Measurements from ENCODE around the gene HOXA10. TPM values are rescaled to one million over a fixed set of nuclear protein-coding genes. Genes with fewer than 3 reads are reported as not detected.

The HOXA10 gene
- total RNA-seq, 2 experiments from 2014 or later, result not detected

- POLR2A ChIA-PET, result no interaction called here
- Mint-ChIP-seq H3K36me3 (ENCODE audit: low read depth) (peaks cover 8% of the 10 kb centered on the region), H3K4me1 (peaks cover 11% of the 10 kb centered on the region), H3K27me3 (peaks cover 70% of the 10 kb centered on the region), H3K9me3 (no peaks in the 10 kb centered on the region), H3K27ac (no peak overlapping the region), H3K4me3 (no peak overlapping the region)
- DNase-seq, result no peak
- CTCF ChIA-PET, result interaction anchor here (0.8 to 1.2 kb wide), 4 partner anchors 9 to 31 kb away, joined by 3 read pairs; no protein-coding TSS in a partner anchor
Measured at GRCh38 chr7:27170426-27171324, 3.4 kb downstream of the HOXA10 start.

- Mint-ChIP-seq H3K9me3 (no peaks in the 10 kb centered on the region), H3K4me1 (peaks cover 13% of the 10 kb centered on the region), H3K27ac (no peak overlapping the region), H3K36me3 (ENCODE audit: low read depth) (peaks cover 8% of the 10 kb centered on the region), H3K4me3 (no peak overlapping the region), H3K27me3 (peaks cover 68% of the 10 kb centered on the region)
- ChIA-PET POLR2A (no interaction called here), CTCF (interaction anchor here (0.6 to 1.6 kb wide), 5 partner anchors 10 to 32 kb away, joined by 3 to 7 read pairs (median 3); partner anchors contain the start of gene HOXA11)
- no peak for DNase-seq
Measured at GRCh38 chr7:27169658-27170425, 4.3 kb downstream of the HOXA10 start.

GRCh38 chr7:27168265-27168947 lies 5.7 kb downstream of the HOXA10 start:
- Mint-ChIP-seq H3K27me3 (peaks cover 75% of the 10 kb centered on the region), H3K4me1 (peaks cover 13% of the 10 kb centered on the region), H3K27ac (peak overlapping the region; percentile 13), H3K4me3 (peak overlapping the region; percentile 30), H3K9me3 (no peaks in the 10 kb centered on the region), H3K36me3 (ENCODE audit: low read depth) (peaks cover 8% of the 10 kb centered on the region)
- no peak for DNase-seq
- POLR2A ChIA-PET, result no interaction called here
- CTCF ChIA-PET, result interaction anchor here (0.9 to 1.6 kb wide), 5 partner anchors 11 to 31 kb away, joined by 3 to 7 read pairs (median 4); partner anchors contain the start of genes HOXA11, HOXA13 and HOXA7

GRCh38 chr7:27167916-27168264 lies 6.2 kb downstream of the HOXA10 start:
- H3K27me3 Mint-ChIP-seq, result peaks cover 78% of the 10 kb centered on the region
- H3K27ac Mint-ChIP-seq, result peak overlapping the region; percentile 13
- peaks cover 13% of the 10 kb centered on the region for H3K4me1 Mint-ChIP-seq
- CTCF ChIA-PET, result interaction anchor here (1.2 to 1.6 kb wide), 2 partner anchors 12 to 13 kb away, joined by 3 to 6 read pairs; no protein-coding TSS in a partner anchor
- POLR2A ChIA-PET, result no interaction called here
- DNase-seq, result no peak
- no peak overlapping the region for H3K4me3 Mint-ChIP-seq
- peaks cover 8% of the 10 kb centered on the region for H3K36me3 Mint-ChIP-seq (ENCODE audit: low read depth)
- no peaks in the 10 kb centered on the region for H3K9me3 Mint-ChIP-seq

- Mint-ChIP-seq H3K4me1 (peaks cover 10% of the 10 kb centered on the region), H3K36me3 (ENCODE audit: low read depth) (peaks cover 6% of the 10 kb centered on the region), H3K27me3 (peaks cover 81% of the 10 kb centered on the region), H3K9me3 (no peaks in the 10 kb centered on the region), H3K27ac (peak overlapping the region; percentile 19), H3K4me3 (peak overlapping the region; percentile 39)
- DNase-seq, result no peak
- ChIA-PET CTCF (interaction anchor here (1.0 to 1.9 kb wide), 6 partner anchors 10 to 76 kb away, joined by 3 to 6 read pairs (median 4); partner anchors contain the start of gene EVX1), POLR2A (no interaction called here)
Measured at GRCh38 chr7:27166531-27167505, 7.3 kb downstream of the HOXA10 start.

GRCh38 chr7:27165996-27166530 lies 8.1 kb downstream of the HOXA10 start:
- Mint-ChIP-seq H3K27me3 (peaks cover 79% of the 10 kb centered on the region), H3K36me3 (ENCODE audit: low read depth) (peaks cover 4% of the 10 kb centered on the region), H3K4me3 (peak overlapping the region; percentile 27), H3K9me3 (no peaks in the 10 kb centered on the region), H3K4me1 (peaks cover 9% of the 10 kb centered on the region), H3K27ac (peak overlapping the region; percentile 86)
- ChIA-PET CTCF (interaction anchor here (1.0 to 1.9 kb wide), 6 partner anchors 9 to 76 kb away, joined by 3 to 6 read pairs (median 4); partner anchors contain the start of gene EVX1), POLR2A (no interaction called here)
- DNase-seq, result no peak

GRCh38 chr7:27165089-27165995 lies 8.8 kb downstream of the HOXA10 start, which contains the start of gene HOXA9:
HOXA9 (minus strand) TSS chr7:27165537; CDS start chr7:27165457, 80 bp downstream.
- peak within 1 kb of the TSS; percentile 27 for H3K4me3 Mint-ChIP-seq
- H3K27me3 Mint-ChIP-seq, result peaks cover 76% of the 10 kb centered on the region
- POLR2A ChIA-PET, result no interaction called here
- no peaks in the 10 kb centered on the region for H3K9me3 Mint-ChIP-seq
- DNase-seq, result no peak
- H3K27ac Mint-ChIP-seq, result peak within 1 kb of the TSS; percentile 86
- H3K4me1 Mint-ChIP-seq, result peaks cover 11% of the 10 kb centered on the region
- peaks cover 4% of the 10 kb centered on the region for H3K36me3 Mint-ChIP-seq (ENCODE audit: low read depth)
- CTCF ChIA-PET, result interaction anchor here (1.0 to 1.9 kb wide), 4 partner anchors 13 to 77 kb away, joined by 3 to 6 read pairs (median 4); partner anchors contain the start of gene EVX1

- H3K27ac Mint-ChIP-seq, result peak overlapping the region; percentile 36
- peaks cover 14% of the 10 kb centered on the region for H3K4me1 Mint-ChIP-seq
- H3K4me3 Mint-ChIP-seq, result no peak overlapping the region
- H3K27me3 Mint-ChIP-seq, result peaks cover 80% of the 10 kb centered on the region
- CTCF ChIA-PET, result interaction anchor here (1.9 kb wide), 1 partner anchor 78 kb away, joined by 6 read pairs; the partner anchor contains the start of gene EVX1
- DNase-seq, result no peak
- peaks cover 6% of the 10 kb centered on the region for H3K36me3 Mint-ChIP-seq (ENCODE audit: low read depth)
- H3K9me3 Mint-ChIP-seq, result no peaks in the 10 kb centered on the region
- POLR2A ChIA-PET, result no interaction called here
Measured at GRCh38 chr7:27164367-27165088, 9.6 kb downstream of the HOXA10 start.

GRCh38 chr7:27164045-27164366 lies 10.1 kb downstream of the HOXA10 start:
- Mint-ChIP-seq H3K27me3 (peaks cover 83% of the 10 kb centered on the region), H3K9me3 (no peaks in the 10 kb centered on the region), H3K4me3 (no peak overlapping the region), H3K27ac (no peak overlapping the region), H3K36me3 (ENCODE audit: low read depth) (peaks cover 6% of the 10 kb centered on the region), H3K4me1 (peaks cover 14% of the 10 kb centered on the region)
- DNase-seq, result no peak
- CTCF ChIA-PET, result no interaction called here
- POLR2A ChIA-PET, result no interaction called here

GRCh38 chr7:27163288-27164044 lies 10.7 kb downstream of the HOXA10 start:
- ChIA-PET CTCF (interaction anchor here (0.8 to 1.6 kb wide), 3 partner anchors 13 to 214 kb away, joined by 3 to 10 read pairs (median 4); no protein-coding TSS in a partner anchor), POLR2A (no interaction called here)
- peaks cover 2% of the 10 kb centered on the region for H3K36me3 Mint-ChIP-seq (ENCODE audit: low read depth)
- no peak for DNase-seq
- peaks cover 12% of the 10 kb centered on the region for H3K4me1 Mint-ChIP-seq
- H3K9me3 Mint-ChIP-seq, result no peaks in the 10 kb centered on the region
- H3K27me3 Mint-ChIP-seq, result peaks cover 82% of the 10 kb centered on the region
- no peak overlapping the region for H3K27ac Mint-ChIP-seq
- H3K4me3 Mint-ChIP-seq, result no peak overlapping the region
